ENCODE data around the gene CFAP221. TPM values are rescaled to one million over a fixed set of nuclear protein-coding genes. Genes with fewer than 3 reads are reported as not detected.

CFAP221 gene
- total and polyA plus RNA-seq, 2 donors (not counting 3 experiments of a cell fraction or from before 2014, with no cell fraction given), result 0.06 TPM; not detected in 1

DNA sequence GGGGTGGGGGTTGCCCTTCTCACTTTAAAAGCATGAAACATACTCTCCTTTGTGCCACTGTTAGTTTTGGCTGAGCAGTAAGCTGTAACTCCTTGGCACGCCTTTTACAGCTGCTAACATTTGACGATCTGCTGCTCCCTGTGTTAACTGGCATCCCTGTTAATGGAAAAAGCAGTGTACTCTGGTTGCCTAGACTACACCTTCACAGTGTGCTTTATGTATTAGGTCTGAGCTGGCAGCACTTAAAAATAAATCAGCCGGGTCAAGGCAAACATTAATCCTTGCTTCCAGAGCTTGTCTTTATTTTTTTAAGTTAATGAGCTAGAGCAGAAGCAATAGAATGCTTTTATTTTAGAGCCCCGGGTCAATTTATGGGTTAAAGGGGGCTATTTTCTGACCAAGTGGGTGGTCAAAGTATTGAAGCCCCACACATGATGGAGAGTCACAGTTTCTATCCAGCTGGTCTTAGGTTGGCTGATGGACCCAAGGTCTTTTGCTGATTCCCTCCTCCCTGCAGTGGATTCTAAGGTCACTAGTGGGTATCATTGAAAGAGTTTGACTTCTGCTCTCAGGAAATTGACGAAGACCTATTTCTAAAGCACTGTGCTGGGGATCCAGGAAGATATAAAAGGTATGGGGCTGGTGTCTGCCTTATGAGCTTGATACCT is 54.5 kb downstream of the CFAP221 start:
- no peak overlapping the region for H3K4me2 ChIP-seq (ENCODE audit: insufficient read depth, low read length)
- no peak for TF ChIP-seq FOS (IDR thresholded peaks at IDR 0.05; ENCODE audit: borderline replicate concordance, insufficient read depth, low read length)
- no peak for TF ChIP-seq MYC (IDR thresholded peaks at IDR 0.05; ENCODE audit: low read depth, low read length)
- TF ChIP-seq, protein P1, sequence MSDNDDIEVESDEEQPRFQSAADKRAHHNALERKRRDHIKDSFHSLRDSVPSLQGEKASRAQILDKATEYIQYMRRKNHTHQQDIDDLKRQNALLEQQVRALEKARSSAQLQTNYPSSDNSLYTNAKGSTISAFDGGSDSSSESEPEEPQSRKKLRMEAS (IDR thresholded peaks at IDR 0.05; ENCODE audit: insufficient read depth, insufficient read length), result no peak
- TF ChIP-seq, protein P2, sequence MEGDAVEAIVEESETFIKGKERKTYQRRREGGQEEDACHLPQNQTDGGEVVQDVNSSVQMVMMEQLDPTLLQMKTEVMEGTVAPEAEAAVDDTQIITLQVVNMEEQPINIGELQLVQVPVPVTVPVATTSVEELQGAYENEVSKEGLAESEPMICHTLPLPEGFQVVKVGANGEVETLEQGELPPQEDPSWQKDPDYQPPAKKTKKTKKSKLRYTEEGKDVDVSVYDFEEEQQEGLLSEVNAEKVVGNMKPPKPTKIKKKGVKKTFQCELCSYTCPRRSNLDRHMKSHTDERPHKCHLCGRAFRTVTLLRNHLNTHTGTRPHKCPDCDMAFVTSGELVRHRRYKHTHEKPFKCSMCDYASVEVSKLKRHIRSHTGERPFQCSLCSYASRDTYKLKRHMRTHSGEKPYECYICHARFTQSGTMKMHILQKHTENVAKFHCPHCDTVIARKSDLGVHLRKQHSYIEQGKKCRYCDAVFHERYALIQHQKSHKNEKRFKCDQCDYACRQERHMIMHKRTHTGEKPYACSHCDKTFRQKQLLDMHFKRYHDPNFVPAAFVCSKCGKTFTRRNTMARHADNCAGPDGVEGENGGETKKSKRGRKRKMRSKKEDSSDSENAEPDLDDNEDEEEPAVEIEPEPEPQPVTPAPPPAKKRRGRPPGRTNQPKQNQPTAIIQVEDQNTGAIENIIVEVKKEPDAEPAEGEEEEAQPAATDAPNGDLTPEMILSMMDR (IDR thresholded peaks at IDR 0.05; ENCODE audit: extremely low read depth in 1 of 2, insufficient read depth in 1 of 2, low read depth in 1 of 2, low read length in 2 of 2), result no peak
- TF ChIP-seq EZH2 (IDR thresholded peaks at IDR 0.05; ENCODE audit: borderline replicate concordance, low read depth, low read length, severe bottlenecking), result no peak
- no peak for TF ChIP-seq JUN (IDR thresholded peaks at IDR 0.05; ENCODE audit: borderline replicate concordance, insufficient read depth, insufficient read length, low read depth)
- no peak for TF ChIP-seq GATA2 (IDR thresholded peaks at IDR 0.05; ENCODE audit: insufficient read depth, insufficient read length, low read depth, low read length)
- TF ChIP-seq POLR2AphosphoS5 (IDR thresholded peaks at IDR 0.05; ENCODE audit: insufficient read depth, low read depth, low read length), result no peak
- no peaks in the 10 kb centered on the region for H3K4me1 ChIP-seq (ENCODE audit: control insufficient read depth, extremely low read depth, insufficient read depth, low read length)
- ChIA-PET POLR2A (no interaction called here), CTCF (no interaction called here)
- H3K27me3 ChIP-seq (ENCODE audit: control insufficient read depth in 2 of 2, insufficient read depth in 2 of 2, low read length in 2 of 2), result peaks cover 2 to 8% of the 10 kb centered on the region in 2 experiments
- no peaks in the 10 kb centered on the region for H4K20me1 ChIP-seq (replicated peaks; ENCODE audit: control insufficient read depth, extremely low read depth, insufficient read depth, low read length)
- H3K36me3 ChIP-seq (ENCODE audit: control insufficient read depth in 2 of 2, extremely low read depth in 1 of 2, insufficient read depth in 2 of 2, low read length in 2 of 2), result no peaks in the 10 kb centered on the region
- no peak overlapping the region for H2AFZ ChIP-seq (ENCODE audit: low read depth, low read length)
- DNase-seq (ENCODE audit: low read depth, low spot score), result no peak
- H3K27ac ChIP-seq (ENCODE audit: insufficient read depth, low read depth, low read length), result no peak overlapping the region
- H3K9me3 ChIP-seq (replicated peaks; ENCODE audit: control insufficient read depth, insufficient read depth, low read length), result no peaks in the 10 kb centered on the region
- intact Hi-C loops (cut with micrococcal nuclease) (no loop called here), dilution Hi-C loops (cut with MboI; ENCODE audit: extremely low pct_ligation_motif_present, low sequenced_read_pairs) (no loop called here)
- no peak overlapping the region for H3K4me3 ChIP-seq (replicated peaks in 1 of 3; ENCODE audit: insufficient read depth in 1 of 3, low read depth in 1 of 3, low read length in 3 of 3)
- no peak overlapping the region for H3K9ac ChIP-seq (replicated peaks; ENCODE audit: extremely low read depth, insufficient read depth, low read length)
- no peaks in the 10 kb centered on the region for H3K9me1 ChIP-seq (replicated peaks; ENCODE audit: control insufficient read depth, extremely low read depth, insufficient read depth, low read length)
- FAIRE-seq, result no peak
- no peaks in the 10 kb centered on the region for H3K79me2 ChIP-seq (ENCODE audit: control insufficient read depth, insufficient read depth, low read length)
- no TSS peak for BruUV-seq (replicated peaks)

Measured in endothelial cell of umbilical vein (primary cell).